ENCODE measurements around the gene TADA2B. TPM values are rescaled to one million over a fixed set of nuclear protein-coding genes. Genes with fewer than 3 reads are reported as not detected.

The TADA2B gene
- total and polyA plus RNA-seq, 10 of the 15 experiments (the other 5 are each of a cell fraction or from before 2014, with no cell fraction given): 0.66 to 12.0 (median 5.6) TPM

GRCh38 chr4:7027913-7028312, 15.3 kb upstream of the TADA2B start:
- TF ChIP-seq, protein P1, sequence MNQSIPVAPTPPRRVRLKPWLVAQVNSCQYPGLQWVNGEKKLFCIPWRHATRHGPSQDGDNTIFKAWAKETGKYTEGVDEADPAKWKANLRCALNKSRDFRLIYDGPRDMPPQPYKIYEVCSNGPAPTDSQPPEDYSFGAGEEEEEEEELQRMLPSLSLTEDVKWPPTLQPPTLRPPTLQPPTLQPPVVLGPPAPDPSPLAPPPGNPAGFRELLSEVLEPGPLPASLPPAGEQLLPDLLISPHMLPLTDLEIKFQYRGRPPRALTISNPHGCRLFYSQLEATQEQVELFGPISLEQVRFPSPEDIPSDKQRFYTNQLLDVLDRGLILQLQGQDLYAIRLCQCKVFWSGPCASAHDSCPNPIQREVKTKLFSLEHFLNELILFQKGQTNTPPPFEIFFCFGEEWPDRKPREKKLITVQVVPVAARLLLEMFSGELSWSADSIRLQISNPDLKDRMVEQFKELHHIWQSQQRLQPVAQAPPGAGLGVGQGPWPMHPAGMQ (IDR thresholded peaks at IDR 0.05; ENCODE audit: borderline replicate concordance): no peak
- TF ChIP-seq ZBTB11 (CRISPR knock-in tag; IDR thresholded peaks at IDR 0.05) (no peak), JUND (IDR thresholded peaks at IDR 0.05; ENCODE audit: low read depth, low read length) (no peak), FOXK2 (IDR thresholded peaks at IDR 0.05) (no peak), MTA2 (IDR thresholded peaks at IDR 0.05; ENCODE audit: low read depth) (no peak), FOXM1 (IDR thresholded peaks at IDR 0.05; ENCODE audit: low read depth, low read length) (no peak), IRF4 (IDR thresholded peaks at IDR 0.05; ENCODE audit: low read depth, low read length) (no peak)
- TF ChIP-seq, protein P2, sequence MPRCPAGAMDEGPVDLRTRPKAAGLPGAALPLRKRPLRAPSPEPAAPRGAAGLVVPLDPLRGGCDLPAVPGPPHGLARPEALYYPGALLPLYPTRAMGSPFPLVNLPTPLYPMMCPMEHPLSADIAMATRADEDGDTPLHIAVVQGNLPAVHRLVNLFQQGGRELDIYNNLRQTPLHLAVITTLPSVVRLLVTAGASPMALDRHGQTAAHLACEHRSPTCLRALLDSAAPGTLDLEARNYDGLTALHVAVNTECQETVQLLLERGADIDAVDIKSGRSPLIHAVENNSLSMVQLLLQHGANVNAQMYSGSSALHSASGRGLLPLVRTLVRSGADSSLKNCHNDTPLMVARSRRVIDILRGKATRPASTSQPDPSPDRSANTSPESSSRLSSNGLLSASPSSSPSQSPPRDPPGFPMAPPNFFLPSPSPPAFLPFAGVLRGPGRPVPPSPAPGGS (IDR thresholded peaks at IDR 0.05; ENCODE audit: borderline replicate concordance, insufficient read depth, low read depth, low read length, poor library complexity, severe bottlenecking): peak; percentile 69
- ChIA-PET RAD21 (ENCODE audit: unreplicated experiment) (no interaction called here), CTCF (no interaction called here), SMC1A (ENCODE audit: uncharacterized antibody, unreplicated experiment) (no interaction called here), POLR2A (no interaction called here)
- Histone ChIP-seq H3K36me3 (ENCODE audit: control insufficient read depth in 2 of 2, insufficient read depth in 2 of 2, low read length in 1 of 2) (peaks cover 9 to 30% of the 10 kb centered on the region in 2 experiments), H3K27ac (ENCODE audit: control insufficient read depth, insufficient read depth) (no peak overlapping the region), H2AFZ (ENCODE audit: control insufficient read depth, low read depth, low read length) (no peak overlapping the region), H3K4me2 (ENCODE audit: control insufficient read depth, insufficient read depth) (no peak overlapping the region), H3K9ac (ENCODE audit: control insufficient read depth, insufficient read depth, low read length) (no peak overlapping the region), H3K4me1 (ENCODE audit: control insufficient read depth, insufficient read depth, low read length) (no peaks in the 10 kb centered on the region), H3K79me2 (ENCODE audit: control insufficient read depth, insufficient read depth, low read length) (no peaks in the 10 kb centered on the region), H3K4me3 (no peak overlapping the region), H3K9me3 (replicated peaks; ENCODE audit: control insufficient read depth, insufficient read depth, low read length) (no peaks in the 10 kb centered on the region), H3K27me3 (replicated peaks in 1 of 2; ENCODE audit: control insufficient read depth in 2 of 2, insufficient read depth in 2 of 2, low read length in 1 of 2) (no peaks in the 10 kb centered on the region), H4K20me1 (ENCODE audit: control insufficient read depth, insufficient read depth) (no peaks in the 10 kb centered on the region)
- FAIRE-seq: no peak
- in situ Hi-C loops (cut with MboI) (no loop called here), intact Hi-C loops (cut with micrococcal nuclease; ENCODE audit: unreplicated experiment) (no loop called here)
- WGBS (ENCODE audit: insufficient coverage, insufficient replicate concordance, low lambda C conversion rate, missing lambda C conversion rate): 94% methylated on average over 5 of the region's 5 CpGs
- ATAC-seq: no peak
- no peak for DNase-seq (ENCODE audit: low read depth, low spot score)
- no TSS peak for BruUV-seq (replicated peaks)

Measured in GM12878 (cell line).